Measurements from ENCODE around the gene C4BPA.

C4BPA gene

DNA sequence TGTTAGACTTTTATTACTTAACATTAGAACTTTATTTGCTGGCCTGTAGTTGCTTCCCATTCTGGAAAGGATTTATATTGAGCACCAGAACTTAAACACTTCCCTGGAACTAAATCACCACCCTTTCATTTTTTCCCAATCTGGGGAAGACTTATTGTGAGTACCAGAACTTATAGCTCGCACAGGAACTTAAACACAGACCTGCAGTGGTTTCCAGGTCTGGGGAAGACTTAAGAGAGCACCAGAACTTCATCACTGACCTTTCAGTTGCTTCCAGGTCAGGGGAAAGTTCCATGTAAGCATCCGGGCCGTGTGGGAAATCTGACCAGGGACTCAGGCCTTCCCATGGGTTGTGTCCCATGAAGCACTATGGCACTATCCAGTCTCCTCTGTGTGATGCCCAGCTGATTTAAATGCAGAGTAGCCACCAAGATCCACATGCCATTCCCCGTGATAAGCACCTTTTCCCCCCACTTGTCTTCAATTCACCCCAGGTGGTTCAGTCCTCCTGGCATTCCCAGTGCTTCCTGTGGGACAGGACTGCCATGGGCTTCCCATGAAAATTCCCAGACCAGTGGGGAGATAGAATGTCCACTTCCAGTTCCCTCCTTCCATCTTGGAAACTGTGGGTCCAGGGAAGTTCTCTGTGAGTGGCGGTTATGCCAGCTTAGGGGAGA lies 48.9 kb downstream of the C4BPA start:
- TF ChIP-seq, protein P1, sequence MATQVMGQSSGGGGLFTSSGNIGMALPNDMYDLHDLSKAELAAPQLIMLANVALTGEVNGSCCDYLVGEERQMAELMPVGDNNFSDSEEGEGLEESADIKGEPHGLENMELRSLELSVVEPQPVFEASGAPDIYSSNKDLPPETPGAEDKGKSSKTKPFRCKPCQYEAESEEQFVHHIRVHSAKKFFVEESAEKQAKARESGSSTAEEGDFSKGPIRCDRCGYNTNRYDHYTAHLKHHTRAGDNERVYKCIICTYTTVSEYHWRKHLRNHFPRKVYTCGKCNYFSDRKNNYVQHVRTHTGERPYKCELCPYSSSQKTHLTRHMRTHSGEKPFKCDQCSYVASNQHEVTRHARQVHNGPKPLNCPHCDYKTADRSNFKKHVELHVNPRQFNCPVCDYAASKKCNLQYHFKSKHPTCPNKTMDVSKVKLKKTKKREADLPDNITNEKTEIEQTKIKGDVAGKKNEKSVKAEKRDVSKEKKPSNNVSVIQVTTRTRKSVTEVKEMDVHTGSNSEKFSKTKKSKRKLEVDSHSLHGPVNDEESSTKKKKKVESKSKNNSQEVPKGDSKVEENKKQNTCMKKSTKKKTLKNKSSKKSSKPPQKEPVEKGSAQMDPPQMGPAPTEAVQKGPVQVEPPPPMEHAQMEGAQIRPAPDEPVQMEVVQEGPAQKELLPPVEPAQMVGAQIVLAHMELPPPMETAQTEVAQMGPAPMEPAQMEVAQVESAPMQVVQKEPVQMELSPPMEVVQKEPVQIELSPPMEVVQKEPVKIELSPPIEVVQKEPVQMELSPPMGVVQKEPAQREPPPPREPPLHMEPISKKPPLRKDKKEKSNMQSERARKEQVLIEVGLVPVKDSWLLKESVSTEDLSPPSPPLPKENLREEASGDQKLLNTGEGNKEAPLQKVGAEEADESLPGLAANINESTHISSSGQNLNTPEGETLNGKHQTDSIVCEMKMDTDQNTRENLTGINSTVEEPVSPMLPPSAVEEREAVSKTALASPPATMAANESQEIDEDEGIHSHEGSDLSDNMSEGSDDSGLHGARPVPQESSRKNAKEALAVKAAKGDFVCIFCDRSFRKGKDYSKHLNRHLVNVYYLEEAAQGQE (IDR thresholded peaks at IDR 0.05; ENCODE audit: insufficient read depth in 1 of 2, low read depth in 2 of 2, low read length in 2 of 2): no peak
- no peak for TF ChIP-seq POLR2AphosphoS5 (IDR thresholded peaks at IDR 0.05; ENCODE audit: low read depth, low read length)
- no peak for TF ChIP-seq SIN3A (IDR thresholded peaks at IDR 0.05; ENCODE audit: borderline replicate concordance, insufficient read depth, low read length)
- TF ChIP-seq FOXP2 (optimal IDR thresholded peaks at IDR 0.05; ENCODE audit: borderline replicate concordance, extremely low read depth, extremely low read length, insufficient read depth): no peak
- no peak for TF ChIP-seq TAF1 (IDR thresholded peaks at IDR 0.05; ENCODE audit: borderline replicate concordance, insufficient read depth, low read length)

DNA sequence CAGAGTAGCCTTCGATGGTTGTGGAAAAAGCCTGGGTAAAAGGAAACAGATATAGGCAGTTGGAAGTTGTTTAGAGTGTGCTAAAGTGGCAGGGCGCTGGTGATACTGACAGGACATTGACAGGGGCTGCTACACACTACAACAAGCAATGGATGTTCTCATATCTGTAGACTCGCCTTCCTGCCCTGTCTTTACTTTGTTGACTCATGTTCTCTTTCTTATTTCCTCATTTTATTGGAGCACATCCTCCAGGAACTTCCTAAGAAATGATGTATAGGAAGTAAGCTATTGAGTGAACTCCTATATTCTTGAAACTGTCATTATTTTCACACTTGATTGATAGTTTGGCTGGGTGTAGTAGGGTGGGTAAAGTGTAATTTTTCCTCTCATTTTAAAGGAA lies 51.0 kb downstream of the C4BPA start:
- TF ChIP-seq, protein P1 (IDR thresholded peaks at IDR 0.05; ENCODE audit: insufficient read depth in 1 of 2, low read depth in 2 of 2, low read length in 2 of 2): no peak
- TF ChIP-seq SIN3A (IDR thresholded peaks at IDR 0.05; ENCODE audit: borderline replicate concordance, insufficient read depth, low read length) (no peak), FOXP2 (optimal IDR thresholded peaks at IDR 0.05; ENCODE audit: borderline replicate concordance, extremely low read depth, extremely low read length, insufficient read depth) (no peak), POLR2AphosphoS5 (IDR thresholded peaks at IDR 0.05; ENCODE audit: low read depth, low read length) (no peak), TAF1 (IDR thresholded peaks at IDR 0.05; ENCODE audit: borderline replicate concordance, insufficient read depth, low read length) (no peak)

DNA sequence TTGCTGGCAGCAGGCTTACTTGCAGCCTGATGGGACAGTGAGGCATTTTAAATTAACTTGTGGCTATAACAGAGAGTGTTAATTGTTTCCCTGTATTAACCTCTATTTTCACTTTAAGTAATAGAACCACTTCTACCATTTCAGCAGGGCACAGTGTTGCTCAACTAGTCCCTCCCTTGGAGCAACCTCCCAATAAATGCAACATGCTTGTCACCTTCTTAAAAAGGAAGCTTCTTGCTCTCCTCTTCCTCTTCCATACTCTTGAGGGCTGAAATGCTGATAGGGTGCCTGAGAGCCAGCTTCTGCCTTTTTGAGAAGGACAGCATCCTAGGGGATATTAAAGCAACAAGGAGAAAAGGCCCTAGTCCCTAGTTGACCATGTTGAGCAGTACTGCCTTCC lies 52.1 kb downstream of the C4BPA start:
- TF ChIP-seq SIN3A (IDR thresholded peaks at IDR 0.05; ENCODE audit: borderline replicate concordance, insufficient read depth, low read length) (no peak), POLR2AphosphoS5 (IDR thresholded peaks at IDR 0.05; ENCODE audit: low read depth, low read length) (no peak), TAF1 (IDR thresholded peaks at IDR 0.05; ENCODE audit: borderline replicate concordance, insufficient read depth, low read length) (no peak), FOXP2 (optimal IDR thresholded peaks at IDR 0.05; ENCODE audit: borderline replicate concordance, extremely low read depth, extremely low read length, insufficient read depth) (no peak)
- TF ChIP-seq, protein P1 (IDR thresholded peaks at IDR 0.05; ENCODE audit: insufficient read depth in 1 of 2, low read depth in 2 of 2, low read length in 2 of 2): no peak

DNA sequence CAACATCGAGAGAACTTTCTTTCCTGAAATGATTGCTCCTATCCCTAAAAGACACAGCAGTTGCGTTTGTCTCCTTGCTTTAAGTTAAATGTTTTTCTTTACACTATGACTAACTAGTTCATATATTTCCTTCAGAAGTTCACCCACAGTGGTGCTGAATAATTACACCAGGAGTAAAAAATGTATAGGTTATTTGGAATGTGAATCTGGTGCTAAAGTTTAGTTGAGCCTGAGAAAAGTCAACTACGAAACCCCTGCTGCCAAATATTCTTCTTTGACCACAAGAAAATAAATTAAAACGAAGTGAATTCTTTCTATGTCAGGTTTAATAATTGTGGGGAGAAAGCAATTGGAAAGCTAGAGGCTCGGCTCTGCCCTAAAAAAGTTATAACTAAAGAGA lies 52.8 kb downstream of the C4BPA start:
- TF ChIP-seq TAF1 (IDR thresholded peaks at IDR 0.05; ENCODE audit: borderline replicate concordance, insufficient read depth, low read length) (no peak), POLR2AphosphoS5 (IDR thresholded peaks at IDR 0.05; ENCODE audit: low read depth, low read length) (no peak), FOXP2 (optimal IDR thresholded peaks at IDR 0.05; ENCODE audit: borderline replicate concordance, extremely low read depth, extremely low read length, insufficient read depth) (no peak), SIN3A (IDR thresholded peaks at IDR 0.05; ENCODE audit: borderline replicate concordance, insufficient read depth, low read length) (no peak)
- TF ChIP-seq, protein P1 (IDR thresholded peaks at IDR 0.05; ENCODE audit: insufficient read depth in 1 of 2, low read depth in 2 of 2, low read length in 2 of 2): no peak

Measured in PFSK-1 (cell line).